HepG2 (cell line): ENCODE data around the gene MORN1. TPM values are rescaled to one million over a fixed set of nuclear protein-coding genes. Genes with fewer than 3 reads are reported as not detected.
A peak's percentile ranks its signal among the peaks of the same experiment; 100 is the strongest.

Experiments used
- FOXK2 ChIP-seq: fragments of 450-650 bp; IDR thresholded peaks from 2 replicates; pipeline ENCODE4 v1.6.1; 2016
- MBD4 ChIP-seq: IDR thresholded peaks from 2 replicates; pipeline ENCODE4 v1.6.1; 2012; ENCODE audit warnings: low read length, inconsistent platforms, borderline replicate concordance
- NFE2L2 ChIP-seq: fragments of 150-350 bp; IDR thresholded peaks from 2 replicates; pipeline ENCODE4 v1.6.1; 2014; ENCODE audit warnings: low read length
- NFYC ChIP-seq: IDR thresholded peaks from 2 replicates; pipeline ENCODE4 v1.6.1; 2016; ENCODE audit warnings: missing genetic modification reagents, missing compliant biosample characterization
- SRSF9 ChIP-seq: fragments of 200-400 bp; formaldehyde crosslinking; IDR thresholded peaks from 2 replicates; pipeline ENCODE4 v1.6.1; 2018; ENCODE audit warnings: borderline replicate concordance, mild to moderate bottlenecking, low read depth, low read length; ENCODE audit not compliant: insufficient read depth, poor library complexity, severe bottlenecking
- ZFX ChIP-seq: sonication (generic); formaldehyde crosslinking; IDR thresholded peaks from 2 replicates; pipeline ENCODE4 v1.4.0; 2020; ENCODE audit warnings: mild to moderate bottlenecking, low read depth, missing genetic modification reagents, moderate library complexity
- ZNF609 ChIP-seq: sonication (generic); formaldehyde crosslinking; IDR thresholded peaks from 2 replicates; pipeline ENCODE4 v1.4.0; 2020; ENCODE audit warnings: mild to moderate bottlenecking, missing genetic modification reagents, borderline replicate concordance
- ZNF646 ChIP-seq: sonication (generic); formaldehyde crosslinking; IDR thresholded peaks from 2 replicates; pipeline ENCODE4 v1.9.0; 2021; ENCODE audit warnings: mild to moderate bottlenecking, missing genetic modification reagents
- ZSCAN21 ChIP-seq: sonication (generic); formaldehyde crosslinking; IDR thresholded peaks from 2 replicates; pipeline ENCODE4 v1.8.0; 2022; ENCODE audit warnings: mild to moderate bottlenecking, missing genetic modification reagents, moderate library complexity, borderline replicate concordance
- polyA plus RNA-seq, 8 experiments: library from polyadenylated mRNA; depleted of rRNA in 3 of 8; stranded (reverse) in 7 of 8; unstranded in 1 of 8; fragments of >200 nt; fragmentation: Illumina TruSeq in 4 of 8; extraction: Trizol in 4 of 8; gene quantifications; 2 replicates each; pipeline versions ENCODE4 v1.2.1 to v1.2.3, GENCODE V29; 2011 to 2016; ENCODE audit warnings: low read depth in 4 of 8, missing spikeins in 1 of 8, mixed read lengths in 1 of 8; ENCODE audit not compliant: insufficient read depth in 1 of 8
- total RNA-seq, 5 experiments: library from RNA; depleted of rRNA; stranded (reverse); fragments of >200 nt; fragmentation: Illumina TruSeq; extraction: Trizol; gene quantifications; 2 replicates each; pipeline ENCODE4 v1.2.3, GENCODE V29; 2016; ENCODE audit warnings: low read depth in 1 of 5
- TF ChIP-seq, protein P1 (sequence below): sonication (generic); formaldehyde crosslinking; IDR thresholded peaks from 2 replicates; pipeline ENCODE4 v1.4.0; 2020; ENCODE audit warnings: mild to moderate bottlenecking, missing genetic modification reagents
- TF ChIP-seq, protein P2 (sequence below): sonication (generic); formaldehyde crosslinking; IDR thresholded peaks from 2 replicates; pipeline ENCODE4 v1.8.0; 2022; ENCODE audit warnings: mild to moderate bottlenecking, missing genetic modification reagents

Gene MORN1
- total and polyA plus RNA-seq, 2 of the 13 experiments (the other 11 are each of a cell fraction or from before 2014, with no cell fraction given), result 3.1 to 6.5 TPM

- TF ChIP-seq ZFX (CRISPR knock-in tag), result peak; percentile 70; the same call in 1 of the 2 replicates
- no peak for TF ChIP-seq ZSCAN21
- TF ChIP-seq NFE2L2, result no peak
- TF ChIP-seq, protein P1, sequence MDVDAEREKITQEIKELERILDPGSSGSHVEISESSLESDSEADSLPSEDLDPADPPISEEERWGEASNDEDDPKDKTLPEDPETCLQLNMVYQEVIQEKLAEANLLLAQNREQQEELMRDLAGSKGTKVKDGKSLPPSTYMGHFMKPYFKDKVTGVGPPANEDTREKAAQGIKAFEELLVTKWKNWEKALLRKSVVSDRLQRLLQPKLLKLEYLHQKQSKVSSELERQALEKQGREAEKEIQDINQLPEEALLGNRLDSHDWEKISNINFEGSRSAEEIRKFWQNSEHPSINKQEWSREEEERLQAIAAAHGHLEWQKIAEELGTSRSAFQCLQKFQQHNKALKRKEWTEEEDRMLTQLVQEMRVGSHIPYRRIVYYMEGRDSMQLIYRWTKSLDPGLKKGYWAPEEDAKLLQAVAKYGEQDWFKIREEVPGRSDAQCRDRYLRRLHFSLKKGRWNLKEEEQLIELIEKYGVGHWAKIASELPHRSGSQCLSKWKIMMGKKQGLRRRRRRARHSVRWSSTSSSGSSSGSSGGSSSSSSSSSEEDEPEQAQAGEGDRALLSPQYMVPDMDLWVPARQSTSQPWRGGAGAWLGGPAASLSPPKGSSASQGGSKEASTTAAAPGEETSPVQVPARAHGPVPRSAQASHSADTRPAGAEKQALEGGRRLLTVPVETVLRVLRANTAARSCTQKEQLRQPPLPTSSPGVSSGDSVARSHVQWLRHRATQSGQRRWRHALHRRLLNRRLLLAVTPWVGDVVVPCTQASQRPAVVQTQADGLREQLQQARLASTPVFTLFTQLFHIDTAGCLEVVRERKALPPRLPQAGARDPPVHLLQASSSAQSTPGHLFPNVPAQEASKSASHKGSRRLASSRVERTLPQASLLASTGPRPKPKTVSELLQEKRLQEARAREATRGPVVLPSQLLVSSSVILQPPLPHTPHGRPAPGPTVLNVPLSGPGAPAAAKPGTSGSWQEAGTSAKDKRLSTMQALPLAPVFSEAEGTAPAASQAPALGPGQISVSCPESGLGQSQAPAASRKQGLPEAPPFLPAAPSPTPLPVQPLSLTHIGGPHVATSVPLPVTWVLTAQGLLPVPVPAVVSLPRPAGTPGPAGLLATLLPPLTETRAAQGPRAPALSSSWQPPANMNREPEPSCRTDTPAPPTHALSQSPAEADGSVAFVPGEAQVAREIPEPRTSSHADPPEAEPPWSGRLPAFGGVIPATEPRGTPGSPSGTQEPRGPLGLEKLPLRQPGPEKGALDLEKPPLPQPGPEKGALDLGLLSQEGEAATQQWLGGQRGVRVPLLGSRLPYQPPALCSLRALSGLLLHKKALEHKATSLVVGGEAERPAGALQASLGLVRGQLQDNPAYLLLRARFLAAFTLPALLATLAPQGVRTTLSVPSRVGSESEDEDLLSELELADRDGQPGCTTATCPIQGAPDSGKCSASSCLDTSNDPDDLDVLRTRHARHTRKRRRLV (CRISPR knock-in tag), result no peak
- TF ChIP-seq MBD4, result no peak
- no peak for TF ChIP-seq ZNF646 (CRISPR knock-in tag)
- no peak for TF ChIP-seq FOXK2
- no peak for TF ChIP-seq SRSF9
- TF ChIP-seq, protein P2, sequence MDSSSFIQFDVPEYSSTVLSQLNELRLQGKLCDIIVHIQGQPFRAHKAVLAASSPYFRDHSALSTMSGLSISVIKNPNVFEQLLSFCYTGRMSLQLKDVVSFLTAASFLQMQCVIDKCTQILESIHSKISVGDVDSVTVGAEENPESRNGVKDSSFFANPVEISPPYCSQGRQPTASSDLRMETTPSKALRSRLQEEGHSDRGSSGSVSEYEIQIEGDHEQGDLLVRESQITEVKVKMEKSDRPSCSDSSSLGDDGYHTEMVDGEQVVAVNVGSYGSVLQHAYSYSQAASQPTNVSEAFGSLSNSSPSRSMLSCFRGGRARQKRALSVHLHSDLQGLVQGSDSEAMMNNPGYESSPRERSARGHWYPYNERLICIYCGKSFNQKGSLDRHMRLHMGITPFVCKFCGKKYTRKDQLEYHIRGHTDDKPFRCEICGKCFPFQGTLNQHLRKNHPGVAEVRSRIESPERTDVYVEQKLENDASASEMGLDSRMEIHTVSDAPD (CRISPR knock-in tag), result no peak
- TF ChIP-seq NFYC (CRISPR knock-in tag), result no peak
- no peak for TF ChIP-seq ZNF609 (CRISPR knock-in tag)
These were observed 77.0 kb downstream of the MORN1 start (continued) for GRCh38 chr1:2314273-2314802.
